GM12892 (cell line): Measurements from ENCODE around the gene AP4B1.

ENCODE experiments used
- DNase-seq: peaks from one replicate; pipeline ENCODE4 v3.0.0; 2011; ENCODE audit not compliant: insufficient read length
- FAIRE-seq: peaks from 2 replicates; lab custom pipeline; 2011; peaks lifted over from hg19 to GRCh38; lab: Jason Lieb, UNC
- POLR2A ChIP-seq: IDR thresholded peaks from 2 replicates; pipeline ENCODE4 v1.6.1; 2011; ENCODE audit warnings: low read depth, low read length, control low read depth
- POLR2AphosphoS5 ChIP-seq: IDR thresholded peaks from 2 replicates; pipeline ENCODE4 v1.6.1; 2011; ENCODE audit warnings: low read depth, low read length, control low read depth
- TAF1 ChIP-seq: IDR thresholded peaks from 2 replicates; pipeline ENCODE4 v1.6.1; 2011; ENCODE audit warnings: low read depth, mild to moderate bottlenecking, control low read depth, low read length, borderline replicate concordance

Gene AP4B1

GRCh38 chr1:113928187-113928930, 23.8 kb upstream of the AP4B1 start:
- DNase-seq (no peak), FAIRE-seq (peak; percentile 62)
- TF ChIP-seq POLR2A (no peak), POLR2AphosphoS5 (no peak), TAF1 (no peak)

GRCh38 chr1:113924473-113924872, 19.9 kb upstream of the AP4B1 start:
- TF ChIP-seq POLR2AphosphoS5: no peak
- no peak for TF ChIP-seq POLR2A
- TF ChIP-seq TAF1: no peak
- no peak for DNase-seq
- no peak for FAIRE-seq

- TF ChIP-seq POLR2AphosphoS5 (no peak), POLR2A (no peak), TAF1 (no peak)
- no peak for DNase-seq
- no peak for FAIRE-seq
Measured at GRCh38 chr1:113922957-113923356, 18.4 kb upstream of the AP4B1 start.

- no peak for FAIRE-seq
- DNase-seq: no peak
- TF ChIP-seq TAF1 (no peak), POLR2A (no peak), POLR2AphosphoS5 (no peak)
Measured at GRCh38 chr1:113918243-113918642, 13.6 kb upstream of the AP4B1 start.

- TF ChIP-seq POLR2A (no peak), POLR2AphosphoS5 (no peak), TAF1 (no peak)
- DNase-seq: no peak
- FAIRE-seq: no peak
Measured at GRCh38 chr1:113917400-113918082, 12.9 kb upstream of the AP4B1 start.

DNA sequence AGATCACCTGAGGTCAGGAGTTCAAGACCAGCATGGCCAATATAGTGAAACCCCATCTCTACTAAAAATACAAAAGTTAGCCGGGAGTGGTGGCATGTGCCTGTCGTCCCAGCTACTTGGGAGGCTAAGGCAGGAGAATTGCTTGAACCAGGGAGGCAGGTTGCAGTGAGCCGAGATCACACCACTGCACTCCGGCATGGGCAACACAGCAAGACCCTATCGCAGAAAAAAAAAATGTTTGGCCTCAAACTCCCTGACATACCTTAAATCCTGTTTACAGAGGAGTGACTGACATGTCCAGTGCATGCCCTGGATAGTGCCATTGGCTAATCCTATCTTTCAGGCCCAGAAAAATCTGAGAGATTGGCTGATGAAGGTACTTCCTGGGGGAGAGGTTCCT, 12.4 kb upstream of the AP4B1 start:
- no peak for FAIRE-seq
- no peak for DNase-seq
- TF ChIP-seq POLR2AphosphoS5 (no peak), TAF1 (no peak), POLR2A (no peak)

- TF ChIP-seq POLR2A: no peak
- TF ChIP-seq POLR2AphosphoS5: no peak
- TF ChIP-seq TAF1: no peak
- DNase-seq: no peak
- no peak for FAIRE-seq
Measured at GRCh38 chr1:113913887-113914664, 9.5 kb upstream of the AP4B1 start.

DNA sequence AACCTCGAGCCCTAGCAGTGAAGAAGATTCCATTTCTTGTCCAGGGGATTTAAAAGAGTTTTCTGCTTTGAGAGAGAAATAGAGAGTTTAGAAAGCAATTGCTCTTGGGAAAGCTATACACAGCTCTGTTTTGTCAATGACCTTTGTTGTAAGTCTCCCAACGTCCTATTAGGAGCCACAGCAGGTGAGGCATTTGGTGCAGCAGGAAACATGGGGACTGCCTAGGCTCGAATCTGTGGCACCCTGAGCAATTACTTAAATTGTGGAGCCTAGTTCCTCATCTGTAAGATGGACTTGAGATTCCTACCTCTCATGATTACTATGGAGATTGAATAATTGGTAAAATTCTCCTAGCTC, 8.7 kb upstream of the AP4B1 start:
- no peak for FAIRE-seq

GRCh38 chr1:113912594-113913311, 8.2 kb upstream of the AP4B1 start:
- no peak for DNase-seq
- FAIRE-seq: no peak
- no peak for TF ChIP-seq POLR2AphosphoS5
- TF ChIP-seq POLR2A: no peak
- TF ChIP-seq TAF1: no peak

More for the DNA sequence above, 8.7 kb upstream of the AP4B1 start:
- TF ChIP-seq POLR2AphosphoS5 (no peak), POLR2A (no peak), TAF1 (no peak)
- no peak for DNase-seq

DNA sequence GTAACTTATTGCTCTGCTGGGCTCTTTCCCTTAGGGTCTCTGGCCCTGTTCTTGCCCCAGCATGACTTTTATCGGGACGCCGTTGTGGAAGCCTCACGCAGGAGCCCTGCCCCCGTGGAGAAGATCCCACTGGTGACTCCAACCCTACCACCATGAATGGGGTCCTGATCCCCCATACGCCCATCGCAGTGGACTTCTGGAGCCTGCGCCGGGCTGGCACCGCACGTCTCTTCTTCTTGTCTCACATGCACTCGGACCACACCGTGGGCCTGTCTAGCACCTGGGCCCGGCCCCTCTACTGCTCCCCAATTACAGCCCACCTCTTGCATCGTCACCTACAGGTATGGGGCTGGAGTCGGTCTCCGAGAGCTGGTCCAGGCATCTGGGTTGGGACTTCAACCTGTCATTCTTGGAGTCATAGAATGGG, 849 bp upstream of the AP4B1 start:
- no peak for FAIRE-seq
- no peak for TF ChIP-seq POLR2A
- TF ChIP-seq TAF1: 0 out of 2 replicates have a peak, but pooled peaks have one; percentile 5
- no peak for TF ChIP-seq POLR2AphosphoS5
- peak; percentile 30 for DNase-seq

DNA sequence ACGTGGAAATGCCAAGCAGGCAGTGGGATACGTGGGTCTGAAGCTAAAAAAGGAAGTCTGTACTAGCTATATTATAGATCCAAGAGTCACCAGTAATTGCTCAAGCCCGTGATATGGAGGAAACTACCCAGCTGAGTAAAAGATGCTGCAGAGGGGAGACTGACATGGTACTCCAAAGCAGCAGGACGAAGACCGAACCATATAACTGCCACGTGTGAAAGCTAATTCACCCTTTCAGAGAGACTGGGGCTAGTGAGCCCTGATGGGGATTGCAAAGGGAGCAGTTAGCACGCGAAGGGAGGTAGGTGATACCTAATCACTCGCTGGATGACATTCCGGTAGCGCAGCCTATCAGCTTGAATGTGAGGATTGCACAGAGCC, 316 bp downstream of the AP4B1 start:
- DNase-seq: no peak
- TF ChIP-seq POLR2AphosphoS5 (no peak), TAF1 (no peak), POLR2A (no peak)
- no peak for FAIRE-seq
